ENCODE measurements around the gene ARPC1B. TPM values are rescaled to one million over a fixed set of nuclear protein-coding genes. Genes with fewer than 3 reads are reported as not detected.

ARPC1B gene
- total RNA-seq, 1 experiment from 2014 or later = 731 TPM

- no peak for DNase-seq (ENCODE audit: low spot score)
Measured at GRCh38 chr7:99389772-99390171, 15.2 kb downstream of the ARPC1B start.

- DNase-seq (ENCODE audit: low spot score) = no peak
Measured at GRCh38 chr7:99390941-99391602, 16.5 kb downstream of the ARPC1B start.

- no peak for DNase-seq (ENCODE audit: low spot score)
Measured at GRCh38 chr7:99392046-99392445, 17.5 kb downstream of the ARPC1B start.

DNA sequence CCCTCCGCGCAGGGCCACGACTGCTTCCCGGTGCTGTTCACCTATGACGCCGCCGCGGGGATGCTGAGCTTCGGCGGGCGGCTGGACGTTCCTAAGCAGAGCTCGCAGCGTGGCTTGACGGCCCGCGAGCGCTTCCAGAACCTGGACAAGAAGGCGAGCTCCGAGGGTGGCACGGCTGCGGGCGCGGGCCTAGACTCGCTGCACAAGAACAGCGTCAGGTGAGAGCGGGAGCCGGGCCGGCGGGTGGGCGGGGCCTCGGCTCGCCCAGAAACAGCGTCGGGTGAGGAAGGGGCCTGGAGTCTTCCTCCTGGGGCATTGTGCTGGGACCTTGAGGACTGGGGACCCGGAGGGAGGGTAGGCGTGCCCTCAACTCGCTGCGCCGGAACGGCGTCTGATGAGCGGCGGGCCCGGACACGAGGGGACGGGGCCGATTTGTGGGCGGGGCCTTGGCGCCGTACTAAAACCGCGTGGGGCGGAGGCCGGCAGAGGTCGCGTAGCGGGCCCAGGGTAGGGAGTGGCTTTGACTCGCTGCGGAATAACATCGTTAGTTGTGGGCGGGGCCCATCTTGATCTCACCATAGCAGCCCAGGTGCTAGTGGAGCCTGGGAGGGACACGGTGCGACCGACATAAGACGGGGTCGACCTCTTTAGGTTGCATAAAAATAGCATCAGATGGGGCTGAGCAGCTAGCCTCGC lies 18.3 kb downstream of the ARPC1B start:
- DNase-seq (ENCODE audit: low spot score) = no peak

DNA sequence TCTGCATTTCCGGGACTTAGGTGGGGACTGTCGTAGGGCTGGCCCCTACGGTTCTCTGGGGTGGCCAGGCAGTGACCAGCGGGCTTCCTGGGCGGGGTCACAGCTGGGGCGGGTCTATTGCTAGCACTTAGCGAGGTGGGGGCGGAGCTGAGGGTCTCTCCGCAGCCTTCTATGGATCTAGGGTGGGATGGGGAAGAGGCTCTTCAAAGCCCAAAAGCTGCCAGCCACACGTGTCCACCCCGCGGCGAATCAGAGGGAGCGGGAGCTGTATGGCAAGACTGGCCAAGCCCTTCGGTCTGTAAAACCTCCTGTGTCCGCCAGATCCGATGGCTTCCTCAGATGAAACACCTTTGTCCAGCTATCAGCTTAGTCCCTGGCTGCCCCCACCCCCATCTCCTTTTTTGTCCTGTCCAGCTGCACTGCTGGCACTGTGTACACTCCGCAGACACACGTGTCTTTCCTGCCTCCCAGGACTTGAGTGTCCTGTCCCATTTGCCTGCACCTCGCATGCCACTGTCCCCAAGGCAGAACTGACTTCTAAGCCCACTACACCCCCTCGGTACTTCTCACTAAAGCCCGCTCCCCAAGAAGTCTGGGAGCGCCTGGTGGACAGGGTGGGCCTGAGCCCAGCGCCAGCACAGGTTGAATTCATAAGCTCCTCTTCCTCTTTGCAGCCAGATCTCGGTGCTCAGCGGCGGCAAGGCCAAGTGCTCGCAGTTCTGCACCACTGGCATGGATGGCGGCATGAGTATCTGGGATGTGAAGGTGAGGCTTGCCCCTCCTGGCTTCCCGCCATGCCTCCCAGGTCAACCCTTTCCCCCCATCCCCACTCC lies 19.0 kb downstream of the ARPC1B start:
- DNase-seq (ENCODE audit: low spot score) = no peak

- DNase-seq (ENCODE audit: low spot score) = no peak
Measured at GRCh38 chr7:99394188-99394502, 19.6 kb downstream of the ARPC1B start.

GRCh38 chr7:99395616-99396327 lies 21.2 kb downstream of the ARPC1B start:
- DNase-seq (ENCODE audit: low spot score) = no peak

GRCh38 chr7:99396418-99397296 lies 22.1 kb downstream of the ARPC1B start:
- no peak for DNase-seq (ENCODE audit: low spot score)

GRCh38 chr7:99397297-99397983 lies 22.9 kb downstream of the ARPC1B start:
- no peak for DNase-seq (ENCODE audit: low spot score)

DNA sequence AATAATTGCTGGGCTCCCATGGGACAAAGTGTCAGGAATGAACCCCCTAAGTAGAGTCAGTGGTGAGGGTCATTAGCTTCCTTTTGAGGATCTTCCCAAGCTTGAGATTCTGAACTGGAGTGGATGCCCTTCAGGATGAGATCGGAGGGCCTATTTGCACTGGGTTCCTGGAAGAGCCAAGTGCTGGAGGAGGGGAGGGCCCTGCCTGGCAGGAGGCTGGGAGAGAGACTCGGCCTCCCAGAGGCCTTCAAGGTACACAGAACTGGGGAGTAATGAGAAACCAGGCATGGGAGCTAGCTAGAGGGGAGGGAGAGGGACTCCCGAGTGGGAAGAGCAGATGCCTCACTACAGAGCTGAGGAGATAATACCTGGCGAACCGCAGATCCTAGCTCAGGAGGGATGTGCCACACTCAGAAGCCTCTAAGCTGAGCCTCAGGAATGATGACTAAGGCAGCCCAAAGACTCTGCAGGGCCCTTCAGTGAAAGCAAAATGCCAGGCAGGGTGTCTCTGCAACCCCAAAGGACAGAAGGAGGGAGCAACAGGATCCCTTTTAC lies 24.4 kb downstream of the ARPC1B start:
- no peak for DNase-seq (ENCODE audit: low spot score)

- no peak for DNase-seq (ENCODE audit: low spot score)
Measured at GRCh38 chr7:99399597-99399996, 25.1 kb downstream of the ARPC1B start.

- DNase-seq (ENCODE audit: low spot score) = no peak
Measured at GRCh38 chr7:99402854-99403253, 28.3 kb downstream of the ARPC1B start.

DNA sequence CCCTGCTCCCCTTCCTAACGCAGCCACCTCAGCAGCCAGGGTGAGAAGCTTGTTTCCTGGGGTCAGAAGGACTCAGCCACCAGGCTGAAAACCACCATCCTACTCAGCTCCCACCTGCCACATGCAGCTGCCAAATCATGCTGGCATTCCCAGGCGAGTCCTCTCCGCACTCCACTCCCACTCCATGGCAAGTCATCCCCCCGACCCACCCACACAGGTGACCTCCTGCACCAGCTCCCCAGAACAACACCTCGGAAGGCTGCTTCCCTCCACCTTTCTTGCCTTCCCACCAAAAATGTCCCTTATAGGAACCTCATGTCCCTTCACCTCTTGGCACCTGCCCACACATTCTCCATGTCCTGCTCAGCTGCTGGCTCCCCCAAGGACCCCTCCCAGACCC lies 29.2 kb downstream of the ARPC1B start:
- no peak for DNase-seq (ENCODE audit: low spot score)

GRCh38 chr7:99404235-99404976 lies 29.9 kb downstream of the ARPC1B start:
- DNase-seq (ENCODE audit: low spot score) = peak; percentile 58

- DNase-seq (ENCODE audit: low spot score) = no peak
Measured at GRCh38 chr7:99404977-99405320, 30.4 kb downstream of the ARPC1B start.

DNA sequence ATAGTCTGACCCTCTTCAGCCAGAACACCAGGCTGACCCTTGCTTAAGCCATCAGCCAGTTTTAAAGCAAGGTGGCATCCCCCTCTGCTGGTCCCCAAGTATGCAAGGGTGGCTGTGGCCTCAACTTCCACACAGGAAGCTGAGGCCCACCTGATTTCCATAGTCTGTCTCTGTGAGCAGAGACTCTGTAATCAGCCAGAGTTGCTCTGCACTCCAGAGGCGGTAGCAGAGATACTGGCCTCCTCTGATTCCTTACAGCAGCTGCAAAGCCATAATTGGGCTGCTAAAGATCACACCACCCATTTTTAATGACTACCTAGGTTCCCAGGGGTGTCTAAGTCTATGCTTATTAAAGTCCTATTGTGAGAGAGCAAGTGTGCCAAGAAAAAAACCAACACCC lies 32.0 kb downstream of the ARPC1B start:
- no peak for DNase-seq (ENCODE audit: low spot score)

DNA sequence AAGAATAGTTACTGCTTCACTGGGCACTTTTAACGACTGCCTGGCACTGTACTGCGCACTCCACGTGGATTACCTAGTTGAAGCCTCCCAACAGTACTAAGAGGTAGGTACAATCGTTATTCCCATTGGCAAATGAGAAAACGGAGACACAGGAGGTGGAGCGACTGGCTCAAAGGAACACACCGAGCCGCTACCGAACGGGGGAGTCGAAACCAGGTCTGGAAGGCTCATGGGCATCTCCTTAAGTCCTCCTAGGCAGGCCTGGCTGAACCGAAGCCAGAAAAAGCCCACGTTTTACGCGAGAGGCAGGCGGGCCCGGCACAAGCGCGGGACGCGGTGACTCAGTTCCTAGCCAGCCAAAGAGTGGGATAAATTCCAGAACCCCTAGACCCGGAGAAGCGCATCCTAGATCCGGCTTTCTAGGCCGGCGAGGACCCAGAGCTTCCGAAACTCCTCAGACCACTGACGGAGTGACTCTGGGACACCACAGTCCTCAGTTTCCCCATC lies 33.4 kb downstream of the ARPC1B start:
- peak; percentile 62 for DNase-seq (ENCODE audit: low spot score)

DNA sequence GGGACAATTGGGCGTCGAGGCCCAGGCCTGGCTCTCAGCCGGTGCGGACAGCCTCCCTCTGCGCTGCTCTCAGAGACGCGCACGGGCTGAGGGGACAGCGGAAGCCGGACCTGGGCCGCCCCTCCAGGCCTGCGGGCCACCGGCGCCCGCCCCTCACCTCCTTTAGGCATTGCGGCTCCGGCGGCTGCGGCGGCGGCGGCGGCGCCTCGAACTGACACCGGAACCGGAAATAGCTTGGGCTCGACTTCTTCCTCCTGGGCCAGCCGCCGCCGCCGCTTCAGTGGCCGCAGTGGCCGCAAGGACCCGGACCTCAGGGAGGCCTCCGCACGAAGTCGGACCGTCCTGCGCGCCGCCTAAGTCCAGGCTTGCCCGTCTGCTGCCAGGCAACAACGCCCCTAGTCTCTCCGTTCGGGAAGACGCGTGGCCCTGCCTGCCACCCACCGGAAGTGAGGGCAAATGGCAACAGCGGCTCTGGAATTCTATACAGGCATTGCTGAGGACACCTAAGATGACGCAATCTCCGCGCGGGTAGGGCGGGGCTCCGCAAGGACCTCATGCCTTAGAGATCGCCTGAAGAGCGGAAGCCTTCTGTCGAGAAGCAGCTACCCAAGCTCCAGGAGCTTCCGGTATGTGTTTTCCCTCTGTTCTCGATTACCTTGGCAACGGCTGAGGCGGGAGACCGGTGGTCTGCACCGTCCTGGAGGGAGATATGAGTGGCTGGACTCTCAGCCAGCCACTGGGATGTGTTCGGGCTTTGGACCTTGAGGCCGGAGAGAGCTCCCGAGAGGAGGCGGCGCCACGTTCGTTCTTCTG lies 34.1 kb downstream of the ARPC1B start, which contains the start of the genes BUD31 and PDAP1:
BUD31 (plus strand) TSS at position 591 of the 813 bp plus-strand sequence. CDS start 2,124 bp downstream, outside the sequence.
PDAP1 (minus strand) TSS at position 219 of the 813 bp plus-strand sequence; CDS start at position 170, 49 bp downstream.
- DNase-seq (ENCODE audit: low spot score) = peak; percentile 90
